BJ (cell line): ENCODE measurements around the gene TLL1. TPM values are rescaled to one million over a fixed set of nuclear protein-coding genes. Genes with fewer than 3 reads are reported as not detected.

ENCODE experiments used
- CTCF ChIA-PET: fragments of 350-600 bp; formaldehyde crosslinking; extraction: SDS; loops from one replicate; lab custom pipeline; 2021; ENCODE audit warnings: antibody characterized with exemption, inconsistent platforms; lab: Yijun Ruan, JAX
- POLR2A ChIA-PET: fragments of 300-600 bp; sonication (Branson Sonifier 250); formaldehyde crosslinking; extraction: SDS; loops from one replicate; lab custom pipeline; 2021; ENCODE audit warnings: antibody characterized with exemption; lab: Charles Lee
- DNase-seq: peaks from one replicate; pipeline ENCODE4 v3.0.0-alpha.2; 2011; ENCODE audit warnings: low read depth
- H3K27me3 ChIP-seq: 2 replicates; pipeline ENCODE4 v1.6.0; 2011; ENCODE audit warnings: low read length; ENCODE audit not compliant: control insufficient read depth, insufficient read depth
- H3K36me3 ChIP-seq: 2 replicates; pipeline ENCODE4 v1.5.1; 2011; ENCODE audit warnings: low read length; ENCODE audit not compliant: control insufficient read depth, insufficient read depth
- H3K4me3 ChIP-seq: 2 replicates; pipeline ENCODE4 v1.5.1; 2011; ENCODE audit warnings: low read depth, mild to moderate bottlenecking, control low read depth, low read length
- CTCF ChIP-seq: IDR thresholded peaks from 2 replicates; pipeline ENCODE4 v1.5.1; 2011; ENCODE audit warnings: low read depth, mild to moderate bottlenecking, control low read depth, inconsistent platforms, low read length, moderate library complexity; ENCODE audit not compliant: insufficient read depth
- polyA plus RNA-seq: library from polyadenylated mRNA; depleted of rRNA; stranded (reverse); fragments of >200 nt; gene quantifications from 2 replicates; pipeline ENCODE4 v1.2.3, GENCODE V29; 2011

Gene TLL1
- polyA plus RNA-seq, 1 experiment = 0.33 TPM

DNA sequence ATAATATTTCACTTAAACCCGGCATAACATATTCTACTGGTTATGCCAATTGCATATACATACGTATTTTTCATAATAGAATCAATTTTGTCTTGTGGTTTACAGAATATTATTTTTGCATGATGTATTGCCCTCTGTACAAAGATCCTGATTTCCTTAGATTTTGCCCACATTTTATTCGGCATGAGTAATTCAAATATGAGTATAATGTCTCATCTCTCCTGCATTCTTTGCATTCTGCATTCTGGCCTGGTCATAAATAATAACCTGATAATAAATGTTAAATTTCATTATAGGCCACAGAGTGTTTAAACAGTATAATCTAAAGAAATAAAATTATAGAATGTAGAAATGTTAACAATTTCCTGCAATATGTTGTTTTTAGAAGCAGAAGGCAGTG, 205.3 kb downstream of the TLL1 start:
- ChIA-PET POLR2A (no interaction called here), CTCF (interaction anchor here (1.3 kb wide), 1 partner anchor 12 kb away, joined by 3 read pairs; no protein-coding TSS in a partner anchor)
- Histone ChIP-seq H3K4me3 (no peak overlapping the region), H3K27me3 (no peaks in the 10 kb centered on the region), H3K36me3 (no peaks in the 10 kb centered on the region)
- DNase-seq = no peak
- no peak for TF ChIP-seq CTCF

GRCh38 chr4:166078955-166079354, 205.9 kb downstream of the TLL1 start:
- H3K27me3 ChIP-seq = no peaks in the 10 kb centered on the region
- H3K36me3 ChIP-seq = no peaks in the 10 kb centered on the region
- ChIA-PET CTCF (no interaction called here), POLR2A (no interaction called here)
- no peak for TF ChIP-seq CTCF
- H3K4me3 ChIP-seq = no peak overlapping the region
- no peak for DNase-seq

DNA sequence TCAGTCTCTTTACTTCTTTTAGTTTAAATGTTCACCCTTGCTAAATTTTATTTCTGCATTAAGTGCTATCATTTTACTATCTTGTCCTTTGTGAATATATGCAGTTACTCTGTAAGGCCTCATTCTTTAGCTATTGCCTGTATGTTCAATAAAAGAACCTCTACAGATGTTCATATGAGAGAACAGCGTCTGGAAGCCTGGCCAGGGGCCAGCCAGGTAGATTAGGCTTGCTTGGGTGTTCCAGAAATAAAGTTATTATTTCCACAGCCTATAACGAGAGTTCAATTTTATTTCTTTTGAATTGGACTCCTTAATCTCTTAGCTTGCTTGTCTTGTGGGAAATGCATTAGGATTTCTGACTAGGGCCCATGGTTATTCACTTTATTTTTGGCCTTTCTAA, 214.5 kb downstream of the TLL1 start:
- no peaks in the 10 kb centered on the region for H3K27me3 ChIP-seq
- TF ChIP-seq CTCF = no peak
- POLR2A ChIA-PET = no interaction called here
- H3K4me3 ChIP-seq = no peak overlapping the region
- no peak for DNase-seq
- CTCF ChIA-PET = interaction anchor here (1.1 to 2.0 kb wide), 3 partner anchors 214 to 594 kb away, joined by 3 to 5 read pairs (median 5); partner anchors contain the start of gene TLL1
- H3K36me3 ChIP-seq = no peaks in the 10 kb centered on the region

DNA sequence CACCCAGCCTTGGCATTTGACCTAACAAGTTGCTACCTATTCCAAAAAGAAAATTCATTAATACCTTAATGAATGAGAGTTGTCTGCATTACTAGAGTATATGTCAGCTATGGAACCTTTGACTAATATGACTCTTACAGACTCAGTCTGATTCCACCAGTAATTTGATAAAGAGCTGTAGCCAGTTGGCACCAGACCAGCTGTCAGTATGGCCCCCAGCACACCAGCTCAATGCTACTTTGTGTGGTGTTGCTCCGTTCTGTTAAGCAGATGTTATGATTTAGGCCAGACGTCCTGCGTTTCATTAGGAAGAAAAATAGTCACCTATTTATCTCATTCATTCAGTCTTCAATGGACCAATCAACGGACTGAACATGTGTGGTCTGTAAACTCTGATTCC, 215.5 kb downstream of the TLL1 start:
- no peak overlapping the region for H3K4me3 ChIP-seq
- H3K27me3 ChIP-seq = no peaks in the 10 kb centered on the region
- CTCF ChIA-PET = interaction anchor here (0.8 to 2.0 kb wide), 3 partner anchors 20 to 595 kb away, joined by 4 to 5 read pairs (median 5); no protein-coding TSS in a partner anchor
- H3K36me3 ChIP-seq = no peaks in the 10 kb centered on the region
- no peak for TF ChIP-seq CTCF
- DNase-seq = no peak
- POLR2A ChIA-PET = no interaction called here

- POLR2A ChIA-PET = no interaction called here
- DNase-seq = no peak
- no peaks in the 10 kb centered on the region for H3K36me3 ChIP-seq
- CTCF ChIA-PET = interaction anchor here (0.6 to 1.5 kb wide), 8 partner anchors 9 to 1936 kb away, joined by 3 to 7 read pairs (median 4); no protein-coding TSS in a partner anchor
- no peak overlapping the region for H3K4me3 ChIP-seq
- no peak for TF ChIP-seq CTCF
- no peaks in the 10 kb centered on the region for H3K27me3 ChIP-seq
Measured at GRCh38 chr4:166091146-166091545, 218.1 kb downstream of the TLL1 start.
